Uterus (tissue), 2 donors: Measurements from ENCODE around the gene RHCG.

Experiments used
- CTCF ChIP-seq, 4 experiments: fragments of 200-600 bp in 2 of 4; fragments of 450-650 bp in 2 of 4; sonication (generic) in 2 of 4; IDR thresholded peaks; one replicate each; pipeline ENCODE4 v1.5.1; 2016 to 2019; ENCODE audit warnings: antibody characterized with exemption in 4 of 4, mild to moderate bottlenecking in 2 of 4, moderate library complexity in 1 of 4
- POLR2A ChIP-seq, 2 donors: fragments of 450-650 bp; IDR thresholded peaks; one replicate each; pipeline ENCODE4 v1.6.1; 2016; ENCODE audit warnings: antibody characterized with exemption in 2 of 2, mild to moderate bottlenecking in 1 of 2, moderate library complexity in 1 of 2

DNA sequence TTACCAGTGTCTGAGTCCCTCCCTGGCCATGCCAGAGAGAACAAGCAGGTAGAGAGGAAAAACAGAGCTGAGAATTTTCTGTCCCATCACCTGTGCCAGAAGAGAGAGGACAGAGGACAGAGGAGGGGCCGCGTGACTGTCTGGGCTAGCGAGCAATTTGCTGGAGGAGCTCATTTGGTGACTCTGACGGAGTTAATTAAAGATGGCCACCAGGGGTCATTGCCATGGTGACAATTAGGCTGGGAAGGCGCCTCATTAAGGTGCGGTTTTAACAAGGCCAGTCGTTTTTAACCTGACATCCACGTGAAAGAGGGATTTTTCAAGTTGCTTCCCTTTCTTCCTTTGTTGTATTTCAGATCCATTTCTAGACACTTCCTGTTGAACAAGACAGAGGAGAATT is 72.4 kb downstream of the RHCG start:
- TF ChIP-seq CTCF (IDR thresholded peaks at IDR 0.05) (no peak), POLR2A (IDR thresholded peaks at IDR 0.05) (no peak)
